WERI-Rb-1 (cell line): ENCODE data around the gene TMEM242.
A peak's percentile ranks its signal among the peaks of the same experiment; 100 is the strongest.

Experiments
- DNase-seq: peaks from one replicate; pipeline ENCODE4 v3.0.0-alpha.2; 2020
- H3K27ac ChIP-seq: fragments of 250-450 bp; sonication (Bioruptor Pico); 2 replicates; pipeline ENCODE4 v1.5.1; 2020; ENCODE audit warnings: mild to moderate bottlenecking, moderate library complexity
- H3K27me3 ChIP-seq: fragments of 250-450 bp; sonication (Bioruptor Pico); 2 replicates; pipeline ENCODE4 v1.5.1; 2021; ENCODE audit warnings: mild to moderate bottlenecking, low read depth, moderate library complexity; ENCODE audit not compliant: insufficient read depth, severe bottlenecking
- H3K36me3 ChIP-seq: fragments of 250-450 bp; sonication (Bioruptor Pico); 2 replicates; pipeline ENCODE4 v1.5.1; 2020; ENCODE audit warnings: mild to moderate bottlenecking, moderate library complexity
- H3K4me3 ChIP-seq: 2 replicates; pipeline ENCODE4 v1.5.1; 2011; ENCODE audit warnings: low read depth, mild to moderate bottlenecking, control low read depth, low read length
- H3K9me3 ChIP-seq: fragments of 250-450 bp; sonication (Bioruptor Pico); 2 replicates; pipeline ENCODE4 v1.5.1; 2021; ENCODE audit warnings: mild to moderate bottlenecking, moderate library complexity; ENCODE audit not compliant: severe bottlenecking
- CTCF ChIP-seq: IDR thresholded peaks from 2 replicates; pipeline ENCODE4 v1.5.1; 2011; ENCODE audit warnings: low read depth, mild to moderate bottlenecking, control low read depth, inconsistent platforms, low read length

Gene TMEM242

DNA sequence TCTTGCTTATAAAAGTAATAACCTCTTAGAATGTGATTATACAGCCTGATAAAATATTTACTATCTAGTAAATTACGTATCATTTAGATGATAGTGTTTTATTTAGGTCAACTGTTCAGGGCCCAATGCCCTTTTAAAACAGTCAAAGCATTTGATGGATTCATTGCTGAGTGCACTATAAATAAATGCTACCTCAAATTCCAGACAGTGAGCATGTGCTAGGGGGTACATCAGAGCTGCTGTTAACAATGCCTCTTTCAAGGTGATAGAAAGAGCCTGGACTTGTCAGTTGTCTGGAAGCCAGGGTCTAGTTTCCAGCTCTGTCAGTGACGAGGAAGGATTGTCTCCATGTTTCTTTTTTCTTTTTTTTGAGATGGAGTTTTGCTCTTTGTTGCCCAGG lies 7.5 kb upstream of the TMEM242 start:
- DNase-seq: no peak
- Histone ChIP-seq H3K36me3 (no peaks in the 10 kb centered on the region), H3K27me3 (no peaks in the 10 kb centered on the region), H3K4me3 (no peak overlapping the region), H3K9me3 (no peaks in the 10 kb centered on the region), H3K27ac (no peak overlapping the region)
- no peak for TF ChIP-seq CTCF

- no peak for DNase-seq
- Histone ChIP-seq H3K27ac (no peak overlapping the region), H3K9me3 (no peaks in the 10 kb centered on the region), H3K36me3 (no peaks in the 10 kb centered on the region), H3K4me3 (no peak overlapping the region), H3K27me3 (no peaks in the 10 kb centered on the region)
- TF ChIP-seq CTCF: no peak
Observed at GRCh38 chr6:157329829-157330228, 6.5 kb upstream of the TMEM242 start.

- TF ChIP-seq CTCF: no peak
- Histone ChIP-seq H3K27ac (no peak overlapping the region), H3K9me3 (no peaks in the 10 kb centered on the region), H3K27me3 (no peaks in the 10 kb centered on the region), H3K4me3 (no peak overlapping the region), H3K36me3 (0 out of 2 replicates have a peak, but pooled peaks cover under 1% of the 10 kb centered on the region)
- DNase-seq: no peak
Observed at GRCh38 chr6:157328108-157328692, 4.9 kb upstream of the TMEM242 start.

- Histone ChIP-seq H3K36me3 (peaks cover 7% of the 10 kb centered on the region; the same call in 1 of the 2 replicates), H3K4me3 (no peak overlapping the region), H3K27ac (no peak overlapping the region), H3K9me3 (no peaks in the 10 kb centered on the region), H3K27me3 (no peaks in the 10 kb centered on the region)
- DNase-seq: no peak
- no peak for TF ChIP-seq CTCF
Observed at GRCh38 chr6:157326979-157327378, 3.7 kb upstream of the TMEM242 start.

DNA sequence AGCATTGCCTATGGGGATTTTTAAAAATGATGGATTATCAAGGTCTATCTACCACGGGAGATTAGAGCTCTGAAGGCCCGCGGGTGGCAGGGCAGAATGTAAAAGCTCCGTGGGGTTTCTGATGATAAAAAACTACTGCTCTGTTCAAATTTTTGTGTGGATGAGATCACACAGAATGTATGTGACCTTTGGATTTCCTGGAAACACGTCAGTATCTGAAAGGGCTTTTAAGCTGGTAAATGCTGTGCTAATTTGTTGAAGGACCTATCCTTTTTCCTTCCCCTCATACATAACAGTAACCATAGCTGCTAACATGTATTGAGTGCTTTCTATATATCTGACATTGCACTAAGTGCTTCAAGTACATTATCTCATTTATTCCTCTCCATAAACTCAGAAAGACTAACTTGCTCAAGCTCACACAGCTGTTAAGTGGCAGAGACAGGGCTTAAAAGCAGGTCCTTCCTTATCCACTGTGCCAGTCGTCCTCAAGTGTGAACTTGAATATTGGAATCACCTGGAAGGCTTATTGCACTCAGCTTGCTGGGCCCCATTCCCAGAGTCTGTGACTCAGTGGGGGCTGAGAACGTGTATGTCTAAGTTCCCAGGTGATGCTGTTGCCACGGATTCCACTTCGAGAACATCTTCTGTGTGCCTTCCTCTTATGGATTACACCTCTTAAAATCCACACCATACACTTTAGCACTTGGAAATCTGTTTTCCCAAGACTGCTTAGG lies 1.9 kb upstream of the TMEM242 start:
- no peak for TF ChIP-seq CTCF
- Histone ChIP-seq H3K27ac (no peak overlapping the region), H3K4me3 (no peak overlapping the region), H3K27me3 (no peaks in the 10 kb centered on the region), H3K9me3 (no peaks in the 10 kb centered on the region), H3K36me3 (peaks cover 17% of the 10 kb centered on the region)
- no peak for DNase-seq

DNA sequence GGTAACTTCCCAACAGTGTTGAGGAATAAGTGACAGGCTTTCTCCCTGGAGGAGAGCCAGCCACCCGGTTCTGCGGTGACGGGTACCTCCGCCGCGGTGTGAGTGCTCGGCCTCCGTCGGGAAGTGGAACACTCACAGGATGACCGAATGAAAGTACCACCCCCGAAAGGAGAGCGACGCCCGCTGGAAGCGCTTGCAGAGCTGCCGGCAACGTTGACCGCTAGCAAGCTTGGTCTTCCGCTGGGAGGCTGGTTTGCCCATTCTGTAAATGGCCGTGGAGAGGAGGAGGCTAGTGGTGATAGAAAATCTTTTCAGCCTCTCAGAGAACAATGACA lies 614 bp upstream of the TMEM242 start:
- DNase-seq: peak; percentile 84
- H3K27me3 ChIP-seq: no peaks in the 10 kb centered on the region
- H3K27ac ChIP-seq: peak overlapping the region; percentile 95
- no peaks in the 10 kb centered on the region for H3K9me3 ChIP-seq
- TF ChIP-seq CTCF: peak; percentile 48
- H3K4me3 ChIP-seq: peak overlapping the region; percentile 84
- peaks cover 26% of the 10 kb centered on the region for H3K36me3 ChIP-seq
